Effector memory CD4-positive, alpha-beta T cell (primary cell): ENCODE data around the gene ABHD6.

ENCODE experiments used
- DNase-seq, 3 donors: peaks; one replicate each; pipeline ENCODE4 v3.0.0-alpha.2; 2020
- H3K27ac ChIP-seq: 2 replicates; pipeline ENCODE4 v1.7.0; 2013; ENCODE audit warnings: mild to moderate bottlenecking, low read length, moderate library complexity; ENCODE audit not compliant: insufficient read depth, poor library complexity, severe bottlenecking
- H3K27me3 ChIP-seq: replicated peaks from 2 replicates; pipeline ENCODE4 v1.7.0; 2013; ENCODE audit warnings: mild to moderate bottlenecking, low read length; ENCODE audit not compliant: insufficient read depth, control insufficient read depth, poor library complexity, severe bottlenecking
- H3K36me3 ChIP-seq: 2 replicates; pipeline ENCODE4 v1.7.0; 2013; ENCODE audit warnings: mild to moderate bottlenecking, low read length, moderate library complexity; ENCODE audit not compliant: control insufficient read depth, insufficient read depth
- H3K4me1 ChIP-seq: 2 replicates; pipeline ENCODE4 v1.7.0; 2013; ENCODE audit warnings: low read length, mild to moderate bottlenecking; ENCODE audit not compliant: control insufficient read depth, insufficient read depth, poor library complexity, severe bottlenecking
- H3K4me3 ChIP-seq: 2 replicates; pipeline ENCODE4 v1.7.0; 2013; ENCODE audit warnings: low read length, low read depth, mild to moderate bottlenecking; ENCODE audit not compliant: insufficient read depth, poor library complexity, severe bottlenecking
- H3K9me3 ChIP-seq: 2 replicates; pipeline ENCODE4 v1.7.0; 2013; ENCODE audit warnings: mild to moderate bottlenecking, low read length, moderate library complexity; ENCODE audit not compliant: control insufficient read depth

The ABHD6 gene

GRCh38 chr3:58329150-58329921 lies 91.7 kb downstream of the ABHD6 start:
- no peak overlapping the region for H3K4me3 ChIP-seq
- H3K27ac ChIP-seq, result no peak overlapping the region
- no peaks in the 10 kb centered on the region for H3K36me3 ChIP-seq
- no peak for DNase-seq
- no peaks in the 10 kb centered on the region for H3K27me3 ChIP-seq
- no peaks in the 10 kb centered on the region for H3K9me3 ChIP-seq
- H3K4me1 ChIP-seq, result peaks cover 5% of the 10 kb centered on the region

- Histone ChIP-seq H3K9me3 (no peaks in the 10 kb centered on the region), H3K4me3 (no peak overlapping the region), H3K4me1 (peaks cover 5% of the 10 kb centered on the region), H3K27me3 (no peaks in the 10 kb centered on the region), H3K36me3 (no peaks in the 10 kb centered on the region), H3K27ac (no peak overlapping the region)
- no peak for DNase-seq
Measured at GRCh38 chr3:58329922-58330413, 92.4 kb downstream of the ABHD6 start.

- no peak for DNase-seq
- no peaks in the 10 kb centered on the region for H3K27me3 ChIP-seq
- H3K27ac ChIP-seq, result no peak overlapping the region
- H3K36me3 ChIP-seq, result no peaks in the 10 kb centered on the region
- H3K9me3 ChIP-seq, result no peaks in the 10 kb centered on the region
- H3K4me3 ChIP-seq, result no peak overlapping the region
- H3K4me1 ChIP-seq, result peaks cover 5% of the 10 kb centered on the region
Measured at GRCh38 chr3:58331593-58332152, 94.1 kb downstream of the ABHD6 start.

GRCh38 chr3:58332575-58333188 lies 95.1 kb downstream of the ABHD6 start, which contains the start of gene PXK:
Gene PXK, plus strand, starts transcription at chr3:58332892. Its CDS starts 97 bp downstream, at chr3:58332989.
- no peaks in the 10 kb centered on the region for H3K36me3 ChIP-seq

GRCh38 chr3:58333206-58334012 lies 95.8 kb downstream of the ABHD6 start:
- DNase-seq, result peak in 1 of 3 donors; percentile 5
- H3K9me3 ChIP-seq, result no peaks in the 10 kb centered on the region
- peak overlapping the region; percentile 74 for H3K4me3 ChIP-seq
- no peak overlapping the region for H3K27ac ChIP-seq
- H3K27me3 ChIP-seq, result no peaks in the 10 kb centered on the region
- no peaks in the 10 kb centered on the region for H3K36me3 ChIP-seq
- peaks cover 5% of the 10 kb centered on the region for H3K4me1 ChIP-seq

More at GRCh38 chr3:58332575-58333188, 95.1 kb downstream of the ABHD6 start, which contains the start of gene PXK:
- Histone ChIP-seq H3K9me3 (no peaks in the 10 kb centered on the region), H3K27ac (no peak within 1 kb of the TSS), H3K27me3 (no peaks in the 10 kb centered on the region), H3K4me1 (peaks cover 5% of the 10 kb centered on the region), H3K4me3 (peak within 1 kb of the TSS; percentile 74)
- DNase-seq, result peak; percentile 57 to 68 (median 63)

- Histone ChIP-seq H3K9me3 (no peaks in the 10 kb centered on the region), H3K36me3 (no peaks in the 10 kb centered on the region), H3K27ac (no peak overlapping the region), H3K27me3 (no peaks in the 10 kb centered on the region), H3K4me3 (peak overlapping the region; percentile 0), H3K4me1 (peaks cover 5% of the 10 kb centered on the region)
- no peak for DNase-seq
Measured at GRCh38 chr3:58334013-58334321, 96.4 kb downstream of the ABHD6 start.

GRCh38 chr3:58334506-58334884 lies 96.9 kb downstream of the ABHD6 start:
- Histone ChIP-seq H3K4me3 (peak overlapping the region; percentile 0), H3K27ac (no peak overlapping the region), H3K36me3 (no peaks in the 10 kb centered on the region), H3K4me1 (peaks cover 5% of the 10 kb centered on the region), H3K27me3 (no peaks in the 10 kb centered on the region), H3K9me3 (no peaks in the 10 kb centered on the region)
- no peak for DNase-seq

- Histone ChIP-seq H3K4me3 (no peak overlapping the region), H3K4me1 (peaks cover 5% of the 10 kb centered on the region), H3K36me3 (no peaks in the 10 kb centered on the region), H3K27ac (no peak overlapping the region), H3K9me3 (no peaks in the 10 kb centered on the region), H3K27me3 (no peaks in the 10 kb centered on the region)
- no peak for DNase-seq
Measured at GRCh38 chr3:58335652-58335947, 98.0 kb downstream of the ABHD6 start.

- no peak overlapping the region for H3K4me3 ChIP-seq
- H3K4me1 ChIP-seq, result peaks cover 5% of the 10 kb centered on the region
- H3K27ac ChIP-seq, result no peak overlapping the region
- H3K36me3 ChIP-seq, result no peaks in the 10 kb centered on the region
- H3K9me3 ChIP-seq, result no peaks in the 10 kb centered on the region
- no peak for DNase-seq
- H3K27me3 ChIP-seq, result no peaks in the 10 kb centered on the region
Measured at GRCh38 chr3:58336135-58336882, 98.7 kb downstream of the ABHD6 start.
